HG03342 (cell line): ENCODE measurements around the gene MPRIP.

Experiments
- ATAC-seq: cut with Tn5 transposase; IDR thresholded peaks from one replicate; pipeline ENCODE4 v1.9.1; 2021; ENCODE audit warnings: mild to moderate bottlenecking, moderate library complexity; ENCODE audit not compliant: unreplicated experiment

Gene MPRIP

GRCh38 chr17:17050346-17051345, 8.4 kb downstream of the MPRIP start:
- ATAC-seq = no peak

GRCh38 chr17:17051380-17051779, 9.1 kb downstream of the MPRIP start:
- ATAC-seq = no peak

GRCh38 chr17:17051791-17052461, 9.7 kb downstream of the MPRIP start:
- no peak for ATAC-seq

GRCh38 chr17:17052462-17053221, 10.4 kb downstream of the MPRIP start:
- ATAC-seq = no peak

- no peak for ATAC-seq
These were observed 11.5 kb downstream of the MPRIP start for GRCh38 chr17:17053446-17054379.

GRCh38 chr17:17054636-17055035, 12.4 kb downstream of the MPRIP start:
- ATAC-seq = no peak

GRCh38 chr17:17055286-17056155, 13.3 kb downstream of the MPRIP start:
- no peak for ATAC-seq

- ATAC-seq = no peak
These were observed 13.9 kb downstream of the MPRIP start for GRCh38 chr17:17056156-17056539.

- ATAC-seq = no peak
These were observed 14.8 kb downstream of the MPRIP start for GRCh38 chr17:17057057-17057551.

GRCh38 chr17:17058304-17058703, 16.0 kb downstream of the MPRIP start:
- no peak for ATAC-seq

- ATAC-seq = no peak
These were observed 17.1 kb downstream of the MPRIP start for GRCh38 chr17:17059301-17059890.

- ATAC-seq = no peak
These were observed 18.0 kb downstream of the MPRIP start for GRCh38 chr17:17060001-17060922.

- no peak for ATAC-seq
These were observed 18.7 kb downstream of the MPRIP start for GRCh38 chr17:17060930-17061329.

- no peak for ATAC-seq
These were observed 19.3 kb downstream of the MPRIP start for GRCh38 chr17:17061516-17061915.

GRCh38 chr17:17062356-17062755, 20.1 kb downstream of the MPRIP start:
- ATAC-seq = no peak

- no peak for ATAC-seq
These were observed 20.6 kb downstream of the MPRIP start for GRCh38 chr17:17062866-17063265.

GRCh38 chr17:17063546-17064122, 21.4 kb downstream of the MPRIP start:
- ATAC-seq = no peak
